Common myeloid progenitor, CD34-positive (primary cell): Measurements from ENCODE around the gene NAA80.
"Not testable (repeated sequence)": the region's sequence is repeated elsewhere in the genome, so short reads cannot be mapped to it uniquely, and the experiment has no call there.

Source experiments
- CTCF ChIA-PET: fragments of 350-600 bp; sonication (Branson Sonifier 250); formaldehyde crosslinking; loops from one replicate; lab custom pipeline; 2021; ENCODE audit warnings: antibody characterized with exemption; lab: Charles Lee
- POLR2A ChIA-PET: fragments of 350-600 bp; sonication (Branson Sonifier 250); formaldehyde crosslinking; loops from one replicate; lab custom pipeline; 2021; ENCODE audit warnings: antibody characterized with exemption; lab: Charles Lee
- DNase-seq, 3 donors: peaks; one replicate each; pipeline versions ENCODE4 v3.0.0 to v3.0.0-alpha.2; 2013
- H3K27ac ChIP-seq, 2 experiments: 1 replicate in 1 of 2; 2 replicates in 1 of 2; pipeline ENCODE4 v1.7.0; 2013; ENCODE audit warnings: inconsistent platforms in 2 of 2, low read length in 2 of 2, mild to moderate bottlenecking in 2 of 2, low read depth in 1 of 2, moderate library complexity in 1 of 2; ENCODE audit not compliant: severe bottlenecking in 2 of 2, insufficient read depth in 1 of 2, poor library complexity in 1 of 2
- H3K27me3 ChIP-seq, 5 experiments: replicated peaks in 2 of 5; 1 replicate in 3 of 5; 2 replicates in 2 of 5; pipeline versions ENCODE4 v1.6.1 to v1.7.0; 2013; ENCODE audit warnings: low read length in 4 of 5, mild to moderate bottlenecking in 2 of 5, moderate library complexity in 2 of 5, inconsistent platforms in 1 of 5; ENCODE audit not compliant: insufficient read depth in 5 of 5, control insufficient read depth in 4 of 5
- H3K36me3 ChIP-seq, 4 experiments: 1 replicate in 2 of 4; 2 replicates in 2 of 4; pipeline versions ENCODE4 v1.6.1 to v1.7.0; 2013; ENCODE audit warnings: low read length in 3 of 4, control low read depth in 1 of 4, mild to moderate bottlenecking in 1 of 4; ENCODE audit not compliant: control insufficient read depth in 4 of 4, insufficient read depth in 4 of 4
- H3K4me1 ChIP-seq, 4 experiments: 1 replicate in 3 of 4; 2 replicates in 1 of 4; pipeline versions ENCODE4 v1.6.1 to v1.7.1; 2013; ENCODE audit warnings: low read length in 3 of 4, mild to moderate bottlenecking in 3 of 4, control low read depth in 1 of 4, inconsistent platforms in 1 of 4, moderate library complexity in 1 of 4; ENCODE audit not compliant: control insufficient read depth in 4 of 4, insufficient read depth in 4 of 4; ENCODE audit errors: control extremely low read depth in 1 of 4
- H3K4me3 ChIP-seq, 7 experiments: 1 replicate in 4 of 7; 2 replicates in 3 of 7; pipeline versions ENCODE4 v1.5.1 to v1.7.0; 2013; ENCODE audit warnings: mild to moderate bottlenecking in 7 of 7, low read length in 6 of 7, moderate library complexity in 6 of 7, inconsistent platforms in 2 of 7, low read depth in 2 of 7, control low read depth in 1 of 7; ENCODE audit not compliant: insufficient read depth in 4 of 7, control insufficient read depth in 1 of 7; ENCODE audit errors: extremely low read depth in 1 of 7
- H3K9me3 ChIP-seq, 5 experiments: 1 replicate in 4 of 5; 2 replicates in 1 of 5; pipeline versions ENCODE4 v1.6.1 to v1.7.1; 2013; ENCODE audit warnings: low read length in 4 of 5, mild to moderate bottlenecking in 2 of 5, inconsistent platforms in 1 of 5, low read depth in 1 of 5, moderate library complexity in 1 of 5; ENCODE audit not compliant: control insufficient read depth in 4 of 5, insufficient read depth in 2 of 5; ENCODE audit errors: control extremely low read depth in 1 of 5
- WGBS: methylation state at CpG from one replicate; pipeline ENCODE4 v1.1.5; 2013; ENCODE audit not compliant: insufficient coverage; 5-methylcytosine and 5-hydroxymethylcytosine counted together

The NAA80 gene

GRCh38 chr3:50262200-50262599 lies 37.0 kb downstream of the NAA80 start:
- peaks cover 0 to 21% (median 5%) of the 10 kb centered on the region in 5 experiments for H3K27me3 ChIP-seq
- peaks cover 0 to 16% (median 14%) of the 10 kb centered on the region in 4 experiments for H3K4me1 ChIP-seq
- CTCF ChIA-PET: interaction anchor here (69.0 to 72.5 kb wide), 2 partner anchors 13 to 30 kb away, joined by 1875 read pairs; partner anchors contain the start of genes GNAI2, LSMEM2, SEMA3B and SLC38A3
- H3K4me3 ChIP-seq, POLR2A ChIA-PET, DNase-seq, H3K9me3 ChIP-seq, H3K27ac ChIP-seq: not testable (repeated sequence)
- H3K36me3 ChIP-seq: peaks cover 8 to 29% (median 15%) of the 10 kb centered on the region in 4 experiments
- WGBS: 100% methylated on average over 3 of the region's 4 CpGs

GRCh38 chr3:50261505-50261904 lies 37.7 kb downstream of the NAA80 start:
- POLR2A ChIA-PET: interaction anchor here (1.4 kb wide), 1 partner anchor 76 kb away, joined by 7 read pairs; no protein-coding TSS in a partner anchor

GRCh38 chr3:50260942-50261441 lies 38.2 kb downstream of the NAA80 start:
- Histone ChIP-seq H3K27ac (no peak overlapping the region), H3K36me3 (peaks cover 18 to 41% (median 26%) of the 10 kb centered on the region in 4 experiments), H3K4me3 (peak overlapping the region in 3 of 7 experiments; percentile 63 to 76 (median 67)), H3K4me1 (peaks cover 0 to 16% (median 14%) of the 10 kb centered on the region in 4 experiments), H3K9me3 (no peaks in the 10 kb centered on the region), H3K27me3 (peaks cover 0 to 9% (median 0%) of the 10 kb centered on the region in 5 experiments)
- CTCF ChIA-PET: interaction anchor here (1.2 to 72.5 kb wide), 4 partner anchors 11 to 114 kb away, joined by 3 to 1875 read pairs (median 986); partner anchors contain the start of genes GNAI2, GNAT1, LSMEM2 and SEMA3B
- POLR2A ChIA-PET: interaction anchor here (1.2 to 1.7 kb wide), 3 partner anchors 15 to 76 kb away, joined by 3 to 7 read pairs (median 6); no protein-coding TSS in a partner anchor
- 94% methylated on average over 5 of the region's 5 CpGs for WGBS
- DNase-seq: no peak

More at GRCh38 chr3:50261505-50261904, 37.7 kb downstream of the NAA80 start:
- no CpG with 5 or more reads among the region's 2 CpGs for WGBS
- peaks cover 0 to 14% (median 2%) of the 10 kb centered on the region in 5 experiments for H3K27me3 ChIP-seq
- peaks cover 0 to 16% (median 14%) of the 10 kb centered on the region in 4 experiments for H3K4me1 ChIP-seq
- H3K36me3 ChIP-seq: peaks cover 15 to 36% (median 21%) of the 10 kb centered on the region in 4 experiments
- H3K27ac ChIP-seq: no peak overlapping the region
- no peak overlapping the region for H3K4me3 ChIP-seq
- CTCF ChIA-PET: interaction anchor here (10.1 to 72.5 kb wide), 3 partner anchors 12 to 69 kb away, joined by 97 to 1875 read pairs (median 1875); partner anchors contain the start of genes GNAI2, GNAT1, LSMEM2 and SEMA3B
- no peak for DNase-seq
- H3K9me3 ChIP-seq: no peaks in the 10 kb centered on the region

GRCh38 chr3:50260027-50260941 lies 38.9 kb downstream of the NAA80 start:
- peaks cover 0 to 16% (median 14%) of the 10 kb centered on the region in 4 experiments for H3K4me1 ChIP-seq
- DNase-seq: peak; percentile 75 to 88 (median 87)
- WGBS: under 1% methylated on average over 49 of the region's 70 CpGs
- H3K27ac ChIP-seq: peak overlapping the region; percentile 50 to 75
- no peaks in the 10 kb centered on the region for H3K9me3 ChIP-seq
- peaks cover 0 to 2% (median 0%) of the 10 kb centered on the region in 5 experiments for H3K27me3 ChIP-seq
- ChIA-PET POLR2A (interaction anchor here (0.7 to 1.7 kb wide), 5 partner anchors 14 to 447 kb away, joined by 3 to 7 read pairs (median 3); no protein-coding TSS in a partner anchor), CTCF (interaction anchor here (0.7 to 72.5 kb wide), 10 partner anchors 11 to 115 kb away, joined by 3 to 1875 read pairs (median 4); partner anchors contain the start of genes GNAI2, GNAT1, HYAL3 and LSMEM2)
- peak overlapping the region; percentile 32 to 76 (median 64) for H3K4me3 ChIP-seq
- H3K36me3 ChIP-seq: peaks cover 18 to 44% (median 28%) of the 10 kb centered on the region in 4 experiments

- Histone ChIP-seq H3K27ac (peak overlapping the region in 1 of 2 experiments; percentile 75), H3K4me3 (peak overlapping the region in 3 of 7 experiments; percentile 63 to 76 (median 64)), H3K4me1 (peaks cover 0 to 20% (median 17%) of the 10 kb centered on the region in 4 experiments), H3K27me3 (no peaks in the 10 kb centered on the region), H3K36me3 (peaks cover 19 to 52% (median 32%) of the 10 kb centered on the region in 4 experiments), H3K9me3 (no peaks in the 10 kb centered on the region)
- 69% methylated on average over 17 of the region's 18 CpGs for WGBS
- ChIA-PET CTCF (interaction anchor here (0.8 to 72.5 kb wide), 10 partner anchors 10 to 90 kb away, joined by 3 to 1875 read pairs (median 4); partner anchors contain the start of genes GNAI2, GNAT1, HYAL2 and LSMEM2), POLR2A (interaction anchor here (0.7 to 1.7 kb wide), 3 partner anchors 13 to 446 kb away, joined by 3 to 6 read pairs (median 3); no protein-coding TSS in a partner anchor)
- no peak for DNase-seq
Observed at GRCh38 chr3:50259432-50260026, 39.7 kb downstream of the NAA80 start.

GRCh38 chr3:50258979-50259378 lies 40.2 kb downstream of the NAA80 start:
- POLR2A ChIA-PET: no interaction called here

More at GRCh38 chr3:50258979-50259378, 40.2 kb downstream of the NAA80 start:
- Histone ChIP-seq H3K4me3 (no peak overlapping the region), H3K27ac (no peak overlapping the region), H3K4me1 (peaks cover 0 to 20% (median 18%) of the 10 kb centered on the region in 4 experiments), H3K9me3 (no peaks in the 10 kb centered on the region), H3K36me3 (peaks cover 19 to 57% (median 36%) of the 10 kb centered on the region in 4 experiments), H3K27me3 (no peaks in the 10 kb centered on the region)
- CTCF ChIA-PET: interaction anchor here (0.9 to 72.5 kb wide), 8 partner anchors 9 to 90 kb away, joined by 3 to 1875 read pairs (median 6); partner anchors contain the start of genes GNAI2, GNAT1, HYAL2 and LSMEM2
- peak in 1 of 3 donors; percentile 41 for DNase-seq
- 95% methylated on average over 16 of the region's 16 CpGs for WGBS
